Hindlimb muscle (tissue), 1 donor: ENCODE data around the gene NAP1L4. TPM values are rescaled to one million over a fixed set of nuclear protein-coding genes. Genes with fewer than 3 reads are reported as not detected.

Experiments
- DNase-seq: peaks from one replicate; pipeline ENCODE4 v3.0.0-alpha.2; 2013
- polyA plus RNA-seq: library from polyadenylated mRNA; unstranded; fragments of 120-200 nt; gene quantifications from one replicate; pipeline ENCODE4 v1.2.1, GENCODE V29; 2013; ENCODE audit not compliant: insufficient read length

Gene NAP1L4
- polyA plus RNA-seq, 1 donor = 113 TPM

DNA sequence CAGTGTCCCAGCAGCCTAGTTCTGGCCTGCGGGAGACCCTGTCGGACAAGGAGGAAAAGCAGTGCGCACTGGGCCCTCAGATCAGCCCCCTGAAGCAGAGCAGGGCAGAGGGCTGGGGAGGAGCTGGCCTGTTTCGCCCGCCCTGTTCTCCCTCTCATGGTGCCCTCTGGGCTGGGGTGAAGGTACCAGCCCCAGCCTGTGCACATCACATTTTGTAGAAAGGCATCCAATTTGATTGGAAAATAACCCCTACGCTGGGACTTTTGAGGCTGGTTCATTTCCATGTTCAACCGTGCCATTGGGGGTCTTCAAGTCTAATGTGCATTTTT, 832 bp upstream of the NAP1L4 start:
- no peak for DNase-seq

DNA sequence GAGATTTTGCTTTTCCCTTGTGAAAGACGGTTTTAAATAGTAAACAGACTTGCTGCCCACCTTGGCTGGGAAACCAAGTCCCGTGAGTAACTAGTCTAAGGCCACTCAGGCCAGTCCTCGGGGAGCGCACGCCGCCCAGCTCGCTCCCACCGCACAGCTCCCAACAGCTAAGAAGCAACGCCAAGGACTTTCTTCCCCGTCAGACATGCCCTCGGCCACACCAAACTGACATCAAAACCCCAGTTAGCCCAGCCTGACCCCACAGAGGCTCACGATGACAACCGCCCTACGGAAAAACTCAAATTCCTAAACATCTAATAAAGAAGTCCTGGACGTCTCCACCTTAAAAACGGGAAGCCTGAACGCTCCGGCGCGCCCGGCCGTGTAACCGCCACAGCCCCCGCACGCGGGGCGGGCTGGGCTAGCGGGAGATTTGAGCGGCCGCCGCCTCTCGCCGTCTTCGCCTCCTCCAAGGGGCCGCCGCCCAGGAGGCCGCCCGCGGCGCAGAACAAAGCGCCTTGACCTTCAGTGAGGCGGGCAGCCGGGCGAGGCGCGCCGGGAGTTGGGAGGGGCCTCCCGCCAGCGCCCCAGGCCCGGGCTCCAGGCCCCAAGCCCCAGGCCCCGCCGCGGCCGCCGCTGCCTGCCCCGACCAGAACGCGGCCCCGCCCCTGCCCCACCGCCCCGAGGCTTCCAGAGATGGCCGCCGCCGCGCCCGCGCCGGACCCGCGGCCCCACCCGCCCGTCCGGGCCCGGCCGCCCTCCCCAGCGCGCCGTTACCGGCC, 486 bp downstream of the NAP1L4 start:
- peak; percentile 59 for DNase-seq

DNA sequence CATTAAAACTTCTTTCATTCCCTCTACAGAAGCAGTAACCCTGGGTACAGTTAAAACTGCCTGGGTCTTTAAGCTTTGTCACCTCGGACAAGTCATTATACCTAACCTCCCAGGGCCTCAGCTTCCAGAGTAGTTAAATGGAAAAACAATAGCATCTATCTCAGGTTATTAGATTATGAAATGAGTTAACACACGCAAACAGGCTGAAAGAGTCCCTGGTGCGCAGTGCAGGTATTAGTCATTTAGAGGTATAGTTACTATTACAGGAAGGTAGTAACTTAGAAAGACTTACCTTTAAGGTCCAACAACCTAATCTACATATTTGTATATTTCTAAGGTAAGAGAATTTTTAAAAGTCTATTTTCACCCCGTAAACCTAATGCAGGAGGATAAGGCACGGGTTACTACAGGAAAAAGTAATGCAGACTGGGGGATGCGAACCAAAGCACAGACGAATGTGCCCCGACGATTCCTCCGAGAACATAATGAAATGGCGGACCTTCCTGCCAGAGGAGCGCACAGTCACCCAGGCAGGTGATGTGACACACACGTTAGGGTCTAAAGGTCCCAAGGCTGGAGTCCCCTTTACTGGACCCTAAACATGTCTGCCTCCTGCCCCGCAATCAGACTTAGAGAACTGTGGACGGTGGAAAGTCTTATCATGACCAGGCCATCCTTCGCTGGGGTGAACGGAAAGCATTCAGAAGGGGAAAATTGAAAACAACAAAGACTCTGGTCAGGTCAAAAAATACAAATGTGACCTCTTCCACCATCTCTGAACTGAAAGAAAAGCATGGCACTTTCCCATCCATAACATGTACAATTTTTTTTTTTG, 1.3 kb downstream of the NAP1L4 start:
- DNase-seq = no peak

DNA sequence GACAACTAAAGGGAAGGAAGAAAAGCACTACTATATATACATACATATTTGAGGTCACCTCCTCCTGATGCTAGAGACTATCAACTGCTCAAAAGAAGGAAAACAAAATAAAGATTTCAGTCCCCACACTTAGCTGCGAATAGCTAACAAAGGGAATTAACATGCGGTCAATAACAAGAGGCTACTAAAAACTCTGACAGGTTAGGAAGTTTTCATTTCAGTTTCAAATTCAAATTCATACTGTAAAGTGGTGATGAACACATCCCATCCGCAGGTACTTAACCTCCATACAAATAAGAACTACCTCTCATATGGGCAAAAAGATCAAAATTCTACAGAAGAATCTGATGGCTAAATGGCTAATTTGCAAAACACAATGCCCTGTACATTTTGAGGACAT, 2.6 kb downstream of the NAP1L4 start:
- DNase-seq = no peak

GRCh38 chr11:2989006-2989405, 3.1 kb downstream of the NAP1L4 start:
- no peak for DNase-seq

DNA sequence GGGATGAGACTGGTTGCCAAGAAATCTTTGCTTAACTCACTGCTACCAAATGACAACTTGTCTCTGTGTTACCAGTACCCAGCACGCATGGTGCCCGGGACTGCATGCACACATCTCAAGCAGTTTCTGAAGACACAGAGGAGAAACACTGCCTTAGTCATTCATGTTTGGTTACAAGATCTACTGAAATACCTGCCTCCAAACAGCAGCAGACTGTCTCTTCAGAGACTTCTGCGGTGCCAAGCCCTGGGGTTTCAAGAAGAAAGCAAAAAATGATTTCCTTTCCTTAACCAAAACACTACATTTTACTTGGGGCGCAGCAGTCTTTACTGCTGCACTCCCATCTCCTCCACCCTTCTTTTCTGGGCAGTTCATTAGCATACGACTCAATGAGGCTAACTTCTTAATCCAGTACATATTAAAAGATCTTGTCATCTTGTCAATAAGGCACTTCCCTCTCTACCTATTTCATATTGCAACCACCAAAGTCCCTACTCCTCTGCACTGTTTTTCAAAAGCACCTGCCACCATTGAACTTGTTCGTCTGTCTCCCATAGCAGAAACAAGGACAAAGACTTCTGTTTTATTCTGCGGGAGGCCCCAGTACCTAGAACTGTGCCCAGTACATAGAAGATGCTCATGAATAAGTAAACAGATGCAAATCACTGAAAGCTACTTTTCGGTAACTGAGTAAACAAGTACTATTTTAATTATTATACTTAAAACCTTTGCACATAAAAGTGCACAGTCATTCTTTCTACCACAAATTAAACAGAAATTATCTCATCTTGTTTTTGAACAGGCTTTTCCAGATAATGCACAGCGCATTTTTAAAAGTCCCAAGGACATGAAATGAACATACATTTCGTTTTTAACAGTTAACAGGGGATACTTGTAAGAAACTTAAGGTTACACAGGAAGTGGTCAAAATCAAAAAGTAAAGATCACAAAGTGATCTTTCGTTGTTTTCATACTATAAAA, 4.0 kb downstream of the NAP1L4 start:
- DNase-seq = no peak

DNA sequence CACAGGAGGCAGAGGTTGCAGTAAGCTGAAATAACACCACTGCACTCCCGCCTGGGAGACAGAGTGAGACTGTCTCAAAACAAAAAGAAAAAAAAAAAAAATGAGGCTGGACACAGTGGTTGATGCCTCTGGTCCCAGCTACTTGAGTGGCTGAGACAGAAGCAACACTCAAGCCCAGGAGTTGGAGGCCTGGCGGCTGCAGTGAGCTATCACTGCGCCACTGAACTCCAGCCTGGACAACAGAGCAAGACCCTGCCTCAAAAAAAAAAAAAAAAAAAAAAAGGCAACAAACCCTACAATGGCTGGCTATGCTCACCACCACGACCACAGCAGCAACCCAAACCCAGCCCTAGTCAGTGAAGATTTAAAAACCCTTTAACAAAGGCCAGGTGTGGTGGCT, 8.2 kb downstream of the NAP1L4 start:
- no peak for DNase-seq

- DNase-seq = no peak
Observed at GRCh38 chr11:2982214-2982613, 9.9 kb downstream of the NAP1L4 start.

DNA sequence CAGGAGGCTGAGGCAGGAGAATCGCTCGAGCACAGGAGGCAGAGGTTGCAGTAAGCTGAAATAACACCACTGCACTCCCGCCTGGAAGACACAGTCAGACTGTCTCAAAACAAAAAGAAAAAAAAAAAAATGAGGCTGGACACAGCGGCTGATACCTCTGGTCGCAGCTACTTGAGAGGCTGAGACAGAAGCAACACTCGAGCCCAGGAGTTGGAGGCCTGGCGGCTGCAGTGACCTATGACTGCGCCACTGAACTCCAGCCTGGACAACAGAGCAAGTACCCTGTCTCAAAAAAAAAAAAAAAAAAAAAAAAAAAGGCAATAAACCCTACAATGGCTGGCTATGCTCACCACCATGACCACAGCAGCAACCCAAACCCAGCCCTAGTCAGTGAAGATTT, 11.0 kb downstream of the NAP1L4 start:
- DNase-seq = no peak

GRCh38 chr11:2980168-2980840, 11.8 kb downstream of the NAP1L4 start:
- no peak for DNase-seq

- DNase-seq = no peak
Observed at GRCh38 chr11:2977113-2977512, 15.0 kb downstream of the NAP1L4 start.

- no peak for DNase-seq
Observed at GRCh38 chr11:2976294-2977063, 15.7 kb downstream of the NAP1L4 start.

GRCh38 chr11:2975594-2975993, 16.5 kb downstream of the NAP1L4 start:
- no peak for DNase-seq

- no peak for DNase-seq
Observed at GRCh38 chr11:2974272-2974671, 17.9 kb downstream of the NAP1L4 start.

- peak; percentile 31 for DNase-seq
Observed at GRCh38 chr11:2968341-2968900, 23.7 kb downstream of the NAP1L4 start.

GRCh38 chr11:2964782-2965181, 27.3 kb downstream of the NAP1L4 start:
- no peak for DNase-seq

DNA sequence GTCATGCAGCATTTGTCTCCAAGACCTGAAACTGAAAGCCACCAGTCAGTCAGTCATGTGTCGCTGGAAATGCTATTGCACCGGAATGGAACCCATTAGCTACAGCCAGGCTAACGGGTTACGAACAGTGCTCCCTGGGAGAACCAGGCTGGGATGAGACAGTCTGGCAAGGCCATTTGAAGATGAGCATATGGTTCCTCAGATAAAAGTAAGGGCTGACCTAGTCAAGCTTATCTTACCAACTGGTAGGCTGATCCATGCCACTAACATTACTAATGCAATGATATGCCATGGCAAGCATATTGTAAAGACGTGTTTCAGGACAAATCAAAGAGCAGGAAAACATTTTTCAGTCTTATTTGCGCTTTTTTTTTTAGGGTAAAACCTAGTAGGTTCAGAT, 28.4 kb downstream of the NAP1L4 start:
- no peak for DNase-seq

DNA sequence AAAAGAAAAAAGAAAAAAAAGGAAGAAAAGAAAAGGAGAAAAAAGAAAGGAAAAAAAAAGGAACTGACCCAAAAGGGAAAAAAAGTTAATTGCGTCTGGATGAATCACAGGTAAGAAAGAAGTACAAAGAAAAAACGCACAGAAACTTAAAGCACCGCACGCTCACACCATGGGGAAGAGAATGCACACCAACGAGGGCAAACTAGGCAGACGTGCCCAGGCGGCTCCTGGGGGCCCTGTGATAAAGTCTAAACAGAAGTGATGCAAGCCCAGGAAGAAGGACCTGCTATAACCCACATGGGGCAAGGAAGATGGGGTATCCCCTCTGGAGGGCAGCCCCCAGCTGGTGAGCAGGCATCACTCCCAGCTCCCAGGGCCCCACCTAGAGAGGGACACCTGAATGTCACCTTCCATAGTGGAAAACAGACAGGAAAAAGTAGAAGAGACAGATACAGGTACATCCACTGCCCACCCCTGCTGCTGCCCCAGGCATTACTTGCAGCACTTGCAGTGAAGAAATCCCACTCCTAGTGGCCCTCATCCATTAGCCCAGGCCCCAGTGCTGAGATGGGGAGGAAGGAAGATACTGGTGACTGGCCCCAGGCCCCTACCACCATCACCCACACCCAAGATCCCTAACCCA, 28.9 kb downstream of the NAP1L4 start:
- no peak for DNase-seq

- no peak for DNase-seq
Observed at GRCh38 chr11:2961080-2961479, 31.0 kb downstream of the NAP1L4 start.

- no peak for DNase-seq
Observed at GRCh38 chr11:2960139-2960538, 32.0 kb downstream of the NAP1L4 start.

DNA sequence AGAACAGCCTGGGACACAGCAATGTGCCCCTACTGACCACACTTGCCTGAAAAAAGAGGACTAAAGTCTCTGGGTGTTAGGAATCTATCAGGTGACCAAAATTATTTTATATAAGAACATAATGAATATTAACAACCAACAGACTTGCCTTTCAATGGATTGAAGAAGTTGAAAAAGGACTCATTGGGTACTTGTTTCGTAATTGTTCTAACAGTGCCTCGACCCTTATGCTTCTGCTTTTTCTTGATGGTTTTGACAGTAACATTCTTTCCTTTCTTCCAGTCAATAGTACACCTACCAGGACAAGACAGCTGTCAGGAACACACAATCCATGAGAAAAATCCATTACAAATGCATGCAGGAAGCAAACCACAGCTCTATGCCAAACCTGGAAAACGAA, 33.9 kb downstream of the NAP1L4 start:
- DNase-seq = no peak
